CD4-positive, alpha-beta T cell treated with Interleukin-15 for 4 hours (primary cell): ENCODE results near the gene PLEKHG5.

Source experiments
- DNase-seq: peaks from one replicate; pipeline ENCODE4 v3.0.0-alpha.2; 2020; ENCODE audit warnings: low spot score

PLEKHG5 gene

DNA sequence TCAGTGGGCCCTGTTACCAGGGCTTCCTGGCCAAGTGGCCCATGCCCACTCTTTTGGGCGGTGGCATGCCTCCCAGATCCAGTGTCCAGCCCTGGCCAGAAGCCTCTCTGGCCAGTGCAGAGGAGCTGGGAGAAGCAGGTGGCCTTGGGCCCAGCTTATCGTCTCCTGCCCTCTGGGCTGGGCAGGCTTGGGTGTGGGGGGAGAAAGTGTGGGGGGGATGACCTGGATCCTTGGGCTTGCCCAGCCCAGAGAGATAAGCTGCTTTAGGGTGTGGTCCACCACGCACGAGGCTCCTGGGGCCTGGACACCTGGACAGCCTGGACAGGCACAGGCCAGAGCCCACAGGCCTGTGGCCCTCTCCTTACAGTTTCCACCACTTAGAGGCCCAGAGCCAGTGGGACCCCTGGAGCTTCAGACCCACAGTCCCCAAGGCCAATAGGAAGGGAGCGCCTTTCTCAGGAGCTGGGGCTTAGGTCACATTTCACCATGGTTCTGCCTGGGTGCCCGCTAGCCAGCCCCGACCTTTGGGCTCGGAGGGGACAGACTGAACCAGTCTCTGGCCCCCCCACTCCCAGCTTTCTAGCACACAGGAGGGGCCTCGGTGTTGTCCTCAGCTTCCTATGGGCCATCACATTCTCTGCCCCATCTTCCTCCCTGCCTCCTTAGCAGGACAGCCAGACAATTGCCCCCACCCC is 65.0 kb downstream of the PLEKHG5 start:
- DNase-seq: no peak

- no peak for DNase-seq
These were observed 65.8 kb downstream of the PLEKHG5 start for GRCh38 chr1:6425658-6426057.

GRCh38 chr1:6424619-6425593 is 66.6 kb downstream of the PLEKHG5 start, which contains the start of gene ESPN:
Gene ESPN (plus strand): TSS chr1:6424776. CDS start chr1:6424956, 180 bp downstream.
- no peak for DNase-seq

DNA sequence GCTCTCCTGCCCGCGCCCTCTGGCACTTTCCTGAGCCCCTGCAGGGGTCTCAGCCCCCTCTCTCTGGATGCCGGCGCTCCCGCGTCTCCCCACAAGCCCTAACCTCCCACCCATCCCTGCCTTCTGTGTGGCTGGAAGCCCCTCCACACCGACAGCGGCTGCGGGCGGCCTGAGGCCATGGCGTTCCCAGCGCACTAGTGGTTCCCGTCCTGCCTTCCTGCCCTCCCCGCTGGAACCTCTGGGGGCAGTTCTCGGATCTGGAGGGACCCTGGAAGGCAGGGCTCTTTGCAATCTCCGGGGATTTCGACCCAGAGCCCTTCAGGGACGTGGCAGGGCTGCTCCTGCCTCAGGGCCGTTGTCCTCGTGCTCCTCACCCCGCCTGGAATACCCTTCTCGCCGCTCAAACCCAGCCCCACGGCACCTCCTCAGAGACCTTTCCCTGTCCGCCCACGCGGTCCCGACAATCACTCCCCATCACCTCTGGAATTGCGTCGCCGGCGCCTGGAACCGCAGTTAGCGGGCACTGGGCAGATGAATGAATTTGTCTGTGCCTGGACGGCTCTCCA is 67.4 kb downstream of the PLEKHG5 start:
- DNase-seq: no peak

GRCh38 chr1:6423321-6423999 is 68.0 kb downstream of the PLEKHG5 start:
- peak; percentile 76 for DNase-seq

DNA sequence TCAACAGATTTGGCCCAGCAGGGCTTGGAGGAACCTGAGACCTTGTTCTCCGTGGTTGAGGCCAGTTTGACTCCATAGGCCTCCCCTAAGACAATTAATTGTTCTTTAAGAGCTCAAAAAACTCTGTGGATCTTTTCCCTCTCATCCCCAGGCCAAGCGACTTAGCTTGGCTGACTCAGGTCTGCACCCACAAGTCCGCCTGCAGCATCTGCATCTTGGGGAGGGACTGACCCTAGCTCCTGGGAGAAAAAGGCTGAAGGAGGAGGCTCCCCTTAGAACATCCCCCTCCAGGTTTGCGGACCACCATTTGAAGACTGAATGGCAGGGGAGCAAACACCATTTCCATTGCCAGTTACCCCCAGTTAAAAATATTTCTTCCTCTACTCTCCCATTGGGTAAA is 70.2 kb downstream of the PLEKHG5 start:
- DNase-seq: no peak

- DNase-seq: no peak
These were observed 70.9 kb downstream of the PLEKHG5 start for GRCh38 chr1:6420454-6421042.

DNA sequence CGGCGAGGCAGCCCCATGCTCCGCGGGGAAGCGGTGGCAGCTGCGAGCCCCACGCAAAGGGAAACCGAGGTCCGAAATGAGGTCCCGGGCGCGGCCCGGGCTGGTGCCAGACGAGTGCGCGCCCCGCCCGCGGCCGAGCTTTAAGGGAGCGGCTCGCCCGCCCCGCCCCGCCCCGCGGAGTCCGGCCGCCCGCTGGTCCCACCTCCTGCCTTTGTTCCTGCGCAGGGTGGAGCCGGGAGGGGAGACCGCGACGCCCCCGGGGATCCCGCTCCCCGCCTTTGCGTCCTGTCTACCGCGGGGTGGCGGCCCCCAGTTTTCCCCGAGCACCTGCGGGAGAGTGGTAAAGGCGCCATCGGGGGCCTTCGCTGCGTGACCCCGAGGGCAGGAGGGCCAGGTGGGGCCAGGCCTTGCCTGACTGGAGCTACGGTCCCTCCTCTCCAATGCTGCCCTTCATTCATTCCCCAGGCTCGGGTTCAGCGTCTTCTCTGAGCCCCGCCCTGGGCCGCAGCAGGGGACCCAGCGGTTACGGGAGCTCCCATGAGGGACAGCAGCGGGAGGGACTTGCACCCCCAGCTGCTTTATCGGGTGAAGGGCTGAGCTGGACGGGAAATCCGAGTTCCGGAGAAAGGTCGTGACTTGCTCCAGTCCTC is 71.5 kb downstream of the PLEKHG5 start, which contains the start of gene HES2:
Gene HES2, minus strand, starts transcription at position 116 of the 650 bp plus-strand sequence. Its CDS starts 99 bp downstream, at position 17.
- DNase-seq: no peak

DNA sequence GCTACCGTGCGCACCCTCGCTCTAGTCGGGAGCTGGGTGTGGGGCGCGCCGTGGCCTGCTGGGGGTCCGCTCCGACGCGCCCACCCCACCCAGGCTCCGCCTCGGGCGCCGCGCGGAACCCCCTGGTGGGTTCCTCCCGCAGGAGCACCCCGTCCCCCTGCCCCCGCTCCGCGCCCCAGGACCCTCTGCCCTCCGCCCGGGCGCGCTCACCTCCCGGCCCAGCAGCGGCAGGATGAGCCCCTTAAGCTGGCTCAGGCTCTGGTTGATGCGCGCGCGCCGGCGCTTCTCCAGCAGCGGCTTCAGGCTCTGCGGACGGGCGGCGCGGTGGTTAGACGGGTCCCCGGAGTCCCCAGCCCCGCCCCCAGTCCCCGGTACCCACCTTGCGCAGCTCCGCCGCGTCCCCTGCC is 72.1 kb downstream of the PLEKHG5 start:
- no peak for DNase-seq

GRCh38 chr1:6418668-6419396 is 72.6 kb downstream of the PLEKHG5 start:
- DNase-seq: no peak

DNA sequence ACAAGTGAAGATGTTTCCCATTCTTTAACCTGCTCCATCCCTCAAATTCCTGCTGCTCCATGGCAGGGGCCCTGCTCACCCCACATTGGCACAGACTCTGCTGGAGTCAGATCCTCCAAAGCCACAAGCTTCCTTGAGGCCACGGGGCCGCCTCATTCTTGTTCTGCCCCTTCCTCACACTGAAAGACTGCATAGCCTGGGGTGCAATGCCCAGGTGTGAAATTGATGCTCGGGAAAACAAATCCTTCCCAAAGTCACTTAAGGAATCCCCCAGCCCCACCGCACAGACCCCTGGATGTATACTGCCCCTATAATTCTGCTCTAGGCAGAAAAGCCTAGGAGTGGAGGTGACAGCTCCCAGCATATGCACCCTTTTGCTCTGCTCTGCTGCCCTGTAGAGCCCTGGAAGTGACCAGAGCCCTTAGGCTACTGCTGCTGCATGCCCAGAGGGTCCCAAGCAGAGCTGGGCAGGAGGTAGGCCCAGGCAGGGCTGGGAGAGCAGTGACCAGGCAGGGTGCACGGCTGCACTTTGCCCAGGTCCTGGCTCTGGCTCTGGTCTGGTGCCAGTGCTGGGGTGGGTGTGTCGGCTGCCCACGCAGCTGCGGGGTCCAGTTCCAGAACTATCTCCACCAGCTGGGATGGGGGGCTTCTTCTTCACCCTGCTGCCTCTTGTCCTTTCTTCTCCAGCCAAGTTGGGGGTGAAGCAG is 73.4 kb downstream of the PLEKHG5 start:
- no peak for DNase-seq
